ENCODE measurements around the gene ISCU.

GRCh38 chr12:108604208-108604941 is 42.0 kb downstream of the ISCU start:
- TF ChIP-seq EZH2phosphoT487 (conservative IDR thresholded peaks at IDR 0.05; ENCODE audit: low read length) (no peak), CTCF (IDR thresholded peaks at IDR 0.05; ENCODE audit: insufficient read depth, low read length, poor library complexity, severe bottlenecking) (no peak)
